H9 (cell line): ENCODE results near the gene KRTAP5-9. TPM values are rescaled to one million over a fixed set of nuclear protein-coding genes. Genes with fewer than 3 reads are reported as not detected.
A peak's percentile ranks its signal among the peaks of the same experiment; 100 is the strongest.

ENCODE experiments used
- DNase-seq: peaks from one replicate; pipeline ENCODE4 v3.0.0-alpha.2; 2017
- H2AFZ ChIP-seq: one replicate; pipeline ENCODE4 v1.6.1; 2013; ENCODE audit warnings: mild to moderate bottlenecking, low read length, control low read depth, moderate library complexity
- H2AK5ac ChIP-seq: 2 replicates; pipeline ENCODE4 v1.6.1; 2013; ENCODE audit warnings: low read length, control low read depth, mixed read lengths; ENCODE audit not compliant: insufficient read length
- H2BK120ac ChIP-seq: one replicate; pipeline ENCODE4 v1.6.1; 2013; ENCODE audit warnings: low read depth, mild to moderate bottlenecking, low read length, control low read depth, inconsistent platforms; ENCODE audit not compliant: poor library complexity, severe bottlenecking
- H2BK12ac ChIP-seq: 2 replicates; pipeline ENCODE4 v1.6.1; 2013; ENCODE audit warnings: low read length, control low read depth, mixed read lengths, low read depth; ENCODE audit not compliant: insufficient read length
- H2BK15ac ChIP-seq: 2 replicates; pipeline ENCODE4 v1.6.1; 2013; ENCODE audit warnings: low read depth, low read length, control low read depth
- H2BK20ac ChIP-seq: one replicate; pipeline ENCODE4 v1.6.1; 2013; ENCODE audit warnings: low read depth, mild to moderate bottlenecking, low read length, control low read depth, inconsistent platforms; ENCODE audit not compliant: poor library complexity, severe bottlenecking
- H2BK5ac ChIP-seq: 2 replicates; pipeline ENCODE4 v1.6.1; 2013; ENCODE audit warnings: low read length, control low read depth, mixed read lengths; ENCODE audit not compliant: insufficient read length
- H3K14ac ChIP-seq: 2 replicates; pipeline ENCODE4 v1.6.1; 2013; ENCODE audit warnings: low read length, control low read depth; ENCODE audit not compliant: insufficient read depth
- H3K18ac ChIP-seq: 2 replicates; pipeline ENCODE4 v1.6.1; 2013; ENCODE audit warnings: low read depth, mild to moderate bottlenecking, mixed read lengths, low read length, control low read depth; ENCODE audit not compliant: insufficient read length
- H3K23ac ChIP-seq: 2 replicates; pipeline ENCODE4 v1.6.1; 2013; ENCODE audit warnings: low read length, control low read depth, mixed read lengths, low read depth; ENCODE audit not compliant: insufficient read length
- H3K23me2 ChIP-seq: 2 replicates; pipeline ENCODE4 v1.6.1; 2013; ENCODE audit warnings: low read depth, mild to moderate bottlenecking, mixed read lengths, low read length, control low read depth; ENCODE audit not compliant: insufficient read length, poor library complexity, severe bottlenecking
- H3K27ac ChIP-seq: 2 replicates; pipeline ENCODE4 v1.5.1; 2013; ENCODE audit warnings: low read length, control low read depth, mixed read lengths, low read depth; ENCODE audit not compliant: insufficient read length
- H3K27me3 ChIP-seq: 2 replicates; pipeline ENCODE4 v1.6.1; 2013; ENCODE audit warnings: low read length, control low read depth, inconsistent platforms; ENCODE audit not compliant: insufficient read depth
- H3K4ac ChIP-seq: 2 replicates; pipeline ENCODE4 v1.6.1; 2013; ENCODE audit warnings: low read depth, mild to moderate bottlenecking, control low read depth, inconsistent platforms, low read length, moderate library complexity
- H3K4me1 ChIP-seq: 2 replicates; pipeline ENCODE4 v1.6.1; 2013; ENCODE audit warnings: low read length, control low read depth, inconsistent platforms; ENCODE audit not compliant: insufficient read depth
- H3K4me2 ChIP-seq: 2 replicates; pipeline ENCODE4 v1.6.1; 2013; ENCODE audit warnings: low read length, control low read depth, mixed read lengths; ENCODE audit not compliant: insufficient read length, insufficient read depth
- H3K56ac ChIP-seq: 2 replicates; pipeline ENCODE4 v1.6.1; 2013; ENCODE audit warnings: low read depth, mild to moderate bottlenecking, mixed read lengths, low read length, control low read depth; ENCODE audit not compliant: insufficient read length
- H3K79me1 ChIP-seq: 2 replicates; pipeline ENCODE4 v1.6.1; 2013; ENCODE audit warnings: low read depth, mild to moderate bottlenecking, moderate library complexity, low read length, control low read depth, inconsistent platforms; ENCODE audit not compliant: insufficient read depth, poor library complexity, severe bottlenecking
- H3K79me2 ChIP-seq: 2 replicates; pipeline ENCODE4 v1.6.1; 2013; ENCODE audit warnings: low read length, control low read depth, inconsistent platforms; ENCODE audit not compliant: insufficient read depth
- H3K9ac ChIP-seq: 2 replicates; pipeline ENCODE4 v1.6.1; 2013; ENCODE audit warnings: low read length, control low read depth, mixed read lengths; ENCODE audit not compliant: insufficient read length; ENCODE audit errors: extremely low read depth
- H3K9me3 ChIP-seq: one replicate; pipeline ENCODE4 v1.6.1; 2013; ENCODE audit warnings: low read depth, low read length, inconsistent platforms; ENCODE audit not compliant: control insufficient read depth
- H3T11ph ChIP-seq: one replicate; pipeline ENCODE4 v1.6.1; 2013; ENCODE audit warnings: mild to moderate bottlenecking, low read length, control low read depth, inconsistent platforms
- H4K20me1 ChIP-seq: one replicate; pipeline ENCODE4 v1.6.1; 2013; ENCODE audit not compliant: control insufficient read depth, insufficient read length, insufficient read depth
- H4K5ac ChIP-seq: 2 replicates; pipeline ENCODE4 v1.6.1; 2013; ENCODE audit warnings: low read depth, mild to moderate bottlenecking, mixed read lengths, low read length, control low read depth; ENCODE audit not compliant: insufficient read length
- H4K8ac ChIP-seq: replicated peaks from 2 replicates; pipeline ENCODE4 v1.6.1; 2013; ENCODE audit warnings: low read length, control low read depth, mixed read lengths, low read depth; ENCODE audit not compliant: insufficient read length
- H4K91ac ChIP-seq: 2 replicates; pipeline ENCODE4 v1.6.1; 2013; ENCODE audit warnings: low read depth, mild to moderate bottlenecking, moderate library complexity, mixed read lengths, low read length, control low read depth; ENCODE audit not compliant: insufficient read length
- H3K27ac Mint-ChIP-seq, 3 experiments: 2 replicates in 2 of 3; 3 replicates in 1 of 3; pipeline ENCODE4 v1.8.0; 2020 to 2021; ENCODE audit warnings: mixed read lengths in 3 of 3, mild to moderate bottlenecking in 1 of 3, moderate library complexity in 1 of 3
- H3K27me3 Mint-ChIP-seq: 2 replicates; pipeline ENCODE4 v1.8.0; 2021; ENCODE audit warnings: low read depth, mild to moderate bottlenecking, moderate library complexity, mixed read lengths
- H3K36me3 Mint-ChIP-seq, 3 experiments: 2 replicates in 2 of 3; 3 replicates in 1 of 3; pipeline ENCODE4 v1.8.0; 2020 to 2021; ENCODE audit warnings: low read depth in 3 of 3, mixed read lengths in 3 of 3; ENCODE audit not compliant: insufficient read depth in 1 of 3
- H3K4me1 Mint-ChIP-seq, 2 experiments: 2 replicates each; pipeline ENCODE4 v1.8.0; 2020; ENCODE audit warnings: mixed read lengths in 2 of 2
- H3K4me3 Mint-ChIP-seq, 2 experiments: 2 replicates in 1 of 2; 3 replicates in 1 of 2; pipeline ENCODE4 v1.8.0; 2020 to 2021; ENCODE audit warnings: mild to moderate bottlenecking in 2 of 2, mixed read lengths in 2 of 2, moderate library complexity in 1 of 2
- H3K9me3 Mint-ChIP-seq, 2 experiments: 2 replicates in 1 of 2; 3 replicates in 1 of 2; pipeline ENCODE4 v1.8.0; 2020; ENCODE audit warnings: mild to moderate bottlenecking in 2 of 2, mixed read lengths in 2 of 2, moderate library complexity in 1 of 2
- WGBS: extraction: QIAGEN DNeasy Blood & Tissue Kit; methylation state at CpG from one replicate; pipeline ENCODE4 v1.1.7; 2013; ENCODE audit warnings: missing lambda C conversion rate, low lambda C conversion rate, mixed read lengths; ENCODE audit not compliant: insufficient read length; ENCODE audit errors: extremely low coverage; 5-methylcytosine and 5-hydroxymethylcytosine counted together
- total RNA-seq: library from RNA; stranded (reverse); gene quantifications from 2 replicates; pipeline ENCODE4 v1.2.1, GENCODE V29; 2021
- TF ChIP-seq, protein P1 (sequence below): fragments of 200-600 bp; sonication (generic); conservative IDR thresholded peaks from 3 replicates; pipeline ENCODE4 v1.8.0; 2021; ENCODE audit warnings: antibody characterized with exemption, mild to moderate bottlenecking

KRTAP5-9 gene
- total RNA-seq, 1 experiment from 2014 or later = not detected

DNA sequence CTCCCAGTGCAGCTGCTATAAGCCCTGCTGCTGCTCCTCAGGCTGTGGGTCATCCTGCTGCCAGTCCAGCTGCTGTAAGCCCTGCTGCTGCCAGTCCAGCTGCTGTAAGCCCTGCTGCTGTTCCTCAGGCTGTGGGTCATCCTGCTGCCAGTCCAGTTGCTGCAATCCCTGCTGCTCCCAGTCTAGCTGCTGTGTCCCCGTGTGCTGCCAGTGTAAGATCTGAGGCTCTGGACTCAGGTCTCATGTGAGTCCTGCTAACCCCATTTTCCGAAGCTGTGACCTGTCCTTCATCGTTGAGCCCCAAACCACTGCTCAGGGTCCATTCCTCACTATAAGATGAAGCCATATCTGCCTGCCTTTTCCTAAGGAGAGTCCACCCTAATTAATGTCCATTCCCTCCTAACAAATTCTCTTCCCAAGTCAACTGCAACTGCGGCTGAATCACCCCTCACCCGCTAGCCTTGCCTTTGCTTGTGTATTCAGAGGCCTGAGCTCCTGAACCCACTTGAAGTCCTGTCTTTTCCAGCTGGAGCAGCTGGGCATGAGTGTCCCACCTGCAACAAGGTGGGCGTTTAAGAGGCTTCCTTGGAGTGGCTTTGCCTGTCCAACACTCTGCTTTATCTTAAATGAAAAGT lies 20.5 kb upstream of the KRTAP5-9 start:
- no peak for DNase-seq
- Histone ChIP-seq H3K27me3 (no peaks in the 10 kb centered on the region), H3K23ac (no peak overlapping the region), H3K27ac (no peak overlapping the region), H2BK15ac (no peak overlapping the region), H4K91ac (no peak overlapping the region), H4K8ac (no peak overlapping the region), H3K79me2 (no peaks in the 10 kb centered on the region), H3T11ph (no peak overlapping the region), H3K4me2 (no peak overlapping the region), H3K79me1 (no peaks in the 10 kb centered on the region), H3K4ac (no peak overlapping the region), H3K23me2 (no peaks in the 10 kb centered on the region), H2BK12ac (no peak overlapping the region), H3K9ac (no peak overlapping the region), H3K9me3 (no peaks in the 10 kb centered on the region), H2AFZ (no peak overlapping the region), H2BK120ac (no peak overlapping the region), H4K20me1 (no peaks in the 10 kb centered on the region), H3K18ac (no peak overlapping the region), H3K14ac (no peak overlapping the region), H2BK5ac (no peak overlapping the region), H4K5ac (no peak overlapping the region), H3K56ac (no peak overlapping the region), H2AK5ac (no peak overlapping the region), H2BK20ac (no peak overlapping the region), H3K4me1 (no peaks in the 10 kb centered on the region)
- Mint-ChIP-seq H3K4me3 (no peak overlapping the region), H3K27me3 (peaks cover 8% of the 10 kb centered on the region), H3K9me3 (no peaks in the 10 kb centered on the region), H3K4me1 (no peaks in the 10 kb centered on the region; a peak in 1 of 4 replicates), H3K36me3 (no peaks in the 10 kb centered on the region), H3K27ac (peak overlapping the region in 1 of 3 experiments; percentile 71; a peak in 1 of 7 replicates)
- TF ChIP-seq, protein P1, sequence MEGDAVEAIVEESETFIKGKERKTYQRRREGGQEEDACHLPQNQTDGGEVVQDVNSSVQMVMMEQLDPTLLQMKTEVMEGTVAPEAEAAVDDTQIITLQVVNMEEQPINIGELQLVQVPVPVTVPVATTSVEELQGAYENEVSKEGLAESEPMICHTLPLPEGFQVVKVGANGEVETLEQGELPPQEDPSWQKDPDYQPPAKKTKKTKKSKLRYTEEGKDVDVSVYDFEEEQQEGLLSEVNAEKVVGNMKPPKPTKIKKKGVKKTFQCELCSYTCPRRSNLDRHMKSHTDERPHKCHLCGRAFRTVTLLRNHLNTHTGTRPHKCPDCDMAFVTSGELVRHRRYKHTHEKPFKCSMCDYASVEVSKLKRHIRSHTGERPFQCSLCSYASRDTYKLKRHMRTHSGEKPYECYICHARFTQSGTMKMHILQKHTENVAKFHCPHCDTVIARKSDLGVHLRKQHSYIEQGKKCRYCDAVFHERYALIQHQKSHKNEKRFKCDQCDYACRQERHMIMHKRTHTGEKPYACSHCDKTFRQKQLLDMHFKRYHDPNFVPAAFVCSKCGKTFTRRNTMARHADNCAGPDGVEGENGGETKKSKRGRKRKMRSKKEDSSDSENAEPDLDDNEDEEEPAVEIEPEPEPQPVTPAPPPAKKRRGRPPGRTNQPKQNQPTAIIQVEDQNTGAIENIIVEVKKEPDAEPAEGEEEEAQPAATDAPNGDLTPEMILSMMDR = no peak
- WGBS = no CpG with 5 or more reads among the region's 6 CpGs
